Measurements from ENCODE around the gene WDR33.

DNA sequence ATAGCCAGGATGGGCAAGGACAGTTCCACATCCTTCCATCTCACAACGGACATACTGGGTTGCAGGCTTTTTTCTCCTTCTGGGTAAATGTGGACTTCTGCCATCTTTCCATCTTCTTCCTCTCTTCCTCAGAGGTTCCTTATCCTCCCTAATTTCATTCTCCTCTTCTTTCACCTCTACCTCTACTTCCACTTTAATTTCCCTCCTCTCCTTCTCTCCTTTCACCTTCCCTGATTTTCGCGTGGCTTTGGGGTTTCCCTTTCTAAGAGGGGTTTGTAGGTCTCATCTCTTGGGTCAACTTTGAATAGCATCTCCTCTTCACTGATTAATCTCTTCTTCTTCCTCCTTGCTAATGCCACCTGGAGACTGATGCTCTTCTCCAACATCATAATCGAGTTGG is 29.9 kb upstream of the WDR33 start:
- TF ChIP-seq PPARA (CRISPR knock-in tag; IDR thresholded peaks at IDR 0.05; ENCODE audit: borderline replicate concordance) (no peak), ARNTL (CRISPR knock-in tag; IDR thresholded peaks at IDR 0.05; ENCODE audit: borderline replicate concordance, low read depth) (no peak), ISL1 (CRISPR knock-in tag; IDR thresholded peaks at IDR 0.05) (no peak), ZNF565 (CRISPR knock-in tag; conservative IDR thresholded peaks at IDR 0.05; ENCODE audit: low read depth) (no peak), TCF4 (CRISPR knock-in tag; IDR thresholded peaks at IDR 0.05; ENCODE audit: borderline replicate concordance) (no peak), ZFP3 (CRISPR knock-in tag; IDR thresholded peaks at IDR 0.05) (no peak), GLIS3 (CRISPR knock-in tag; IDR thresholded peaks at IDR 0.05) (no peak), ZFP30 (CRISPR knock-in tag; IDR thresholded peaks at IDR 0.05) (no peak), RARB (CRISPR knock-in tag; IDR thresholded peaks at IDR 0.05) (no peak), CREB5 (CRISPR knock-in tag; IDR thresholded peaks at IDR 0.05; ENCODE audit: low read depth) (no peak)
- TF ChIP-seq, protein P1, sequence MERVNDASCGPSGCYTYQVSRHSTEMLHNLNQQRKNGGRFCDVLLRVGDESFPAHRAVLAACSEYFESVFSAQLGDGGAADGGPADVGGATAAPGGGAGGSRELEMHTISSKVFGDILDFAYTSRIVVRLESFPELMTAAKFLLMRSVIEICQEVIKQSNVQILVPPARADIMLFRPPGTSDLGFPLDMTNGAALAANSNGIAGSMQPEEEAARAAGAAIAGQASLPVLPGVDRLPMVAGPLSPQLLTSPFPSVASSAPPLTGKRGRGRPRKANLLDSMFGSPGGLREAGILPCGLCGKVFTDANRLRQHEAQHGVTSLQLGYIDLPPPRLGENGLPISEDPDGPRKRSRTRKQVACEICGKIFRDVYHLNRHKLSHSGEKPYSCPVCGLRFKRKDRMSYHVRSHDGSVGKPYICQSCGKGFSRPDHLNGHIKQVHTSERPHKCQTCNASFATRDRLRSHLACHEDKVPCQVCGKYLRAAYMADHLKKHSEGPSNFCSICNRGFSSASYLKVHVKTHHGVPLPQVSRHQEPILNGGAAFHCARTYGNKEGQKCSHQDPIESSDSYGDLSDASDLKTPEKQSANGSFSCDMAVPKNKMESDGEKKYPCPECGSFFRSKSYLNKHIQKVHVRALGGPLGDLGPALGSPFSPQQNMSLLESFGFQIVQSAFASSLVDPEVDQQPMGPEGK (CRISPR knock-in tag; IDR thresholded peaks at IDR 0.05; ENCODE audit: borderline replicate concordance): no peak
- TF ChIP-seq, protein P2, sequence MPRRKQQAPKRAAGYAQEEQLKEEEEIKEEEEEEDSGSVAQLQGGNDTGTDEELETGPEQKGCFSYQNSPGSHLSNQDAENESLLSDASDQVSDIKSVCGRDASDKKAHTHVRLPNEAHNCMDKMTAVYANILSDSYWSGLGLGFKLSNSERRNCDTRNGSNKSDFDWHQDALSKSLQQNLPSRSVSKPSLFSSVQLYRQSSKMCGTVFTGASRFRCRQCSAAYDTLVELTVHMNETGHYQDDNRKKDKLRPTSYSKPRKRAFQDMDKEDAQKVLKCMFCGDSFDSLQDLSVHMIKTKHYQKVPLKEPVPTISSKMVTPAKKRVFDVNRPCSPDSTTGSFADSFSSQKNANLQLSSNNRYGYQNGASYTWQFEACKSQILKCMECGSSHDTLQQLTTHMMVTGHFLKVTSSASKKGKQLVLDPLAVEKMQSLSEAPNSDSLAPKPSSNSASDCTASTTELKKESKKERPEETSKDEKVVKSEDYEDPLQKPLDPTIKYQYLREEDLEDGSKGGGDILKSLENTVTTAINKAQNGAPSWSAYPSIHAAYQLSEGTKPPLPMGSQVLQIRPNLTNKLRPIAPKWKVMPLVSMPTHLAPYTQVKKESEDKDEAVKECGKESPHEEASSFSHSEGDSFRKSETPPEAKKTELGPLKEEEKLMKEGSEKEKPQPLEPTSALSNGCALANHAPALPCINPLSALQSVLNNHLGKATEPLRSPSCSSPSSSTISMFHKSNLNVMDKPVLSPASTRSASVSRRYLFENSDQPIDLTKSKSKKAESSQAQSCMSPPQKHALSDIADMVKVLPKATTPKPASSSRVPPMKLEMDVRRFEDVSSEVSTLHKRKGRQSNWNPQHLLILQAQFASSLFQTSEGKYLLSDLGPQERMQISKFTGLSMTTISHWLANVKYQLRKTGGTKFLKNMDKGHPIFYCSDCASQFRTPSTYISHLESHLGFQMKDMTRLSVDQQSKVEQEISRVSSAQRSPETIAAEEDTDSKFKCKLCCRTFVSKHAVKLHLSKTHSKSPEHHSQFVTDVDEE (CRISPR knock-in tag; IDR thresholded peaks at IDR 0.05): no peak

Measured in SK-N-SH treated with all-trans-retinoic acid at 6 μM for 48 hours (cell line).